CD4-positive, alpha-beta T cell treated with Interleukin-6 at 100 ng/mL for 8 hours (primary cell): Measurements from ENCODE around the gene IFI44.
A peak's percentile ranks its signal among the peaks of the same experiment; 100 is the strongest.

Experiments
- DNase-seq: peaks from one replicate; pipeline ENCODE4 v3.0.0-alpha.2; 2020; ENCODE audit warnings: mixed read lengths, low spot score

Gene IFI44

DNA sequence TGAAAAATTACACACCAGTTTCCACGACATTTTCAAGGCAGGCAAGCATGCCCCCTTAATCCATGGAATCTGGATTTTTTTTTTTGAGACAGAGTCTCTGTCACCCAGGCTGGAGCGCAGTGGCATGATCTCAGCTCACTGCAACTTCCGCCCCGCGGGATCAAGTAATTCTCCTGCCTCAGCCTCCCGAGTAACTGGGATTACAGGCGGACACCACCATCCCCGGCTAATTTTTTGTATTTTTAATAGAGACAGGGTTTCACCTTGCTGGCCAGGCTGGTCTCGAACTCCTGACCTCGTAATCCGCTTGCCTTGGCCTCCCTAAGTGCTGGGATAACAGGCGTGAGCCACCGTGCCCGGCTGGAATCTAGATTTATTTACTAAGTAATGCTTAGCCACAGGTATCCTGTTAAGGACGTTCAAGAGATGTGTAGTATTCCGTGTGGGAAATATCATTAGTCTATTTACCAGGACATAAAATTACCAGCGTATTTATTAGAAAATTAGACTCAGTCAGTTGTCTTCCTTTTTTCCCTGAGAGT lies 2.5 kb downstream of the IFI44 start:
- DNase-seq, result no peak

GRCh38 chr1:78658901-78659300 lies 9.3 kb downstream of the IFI44 start:
- DNase-seq, result no peak

DNA sequence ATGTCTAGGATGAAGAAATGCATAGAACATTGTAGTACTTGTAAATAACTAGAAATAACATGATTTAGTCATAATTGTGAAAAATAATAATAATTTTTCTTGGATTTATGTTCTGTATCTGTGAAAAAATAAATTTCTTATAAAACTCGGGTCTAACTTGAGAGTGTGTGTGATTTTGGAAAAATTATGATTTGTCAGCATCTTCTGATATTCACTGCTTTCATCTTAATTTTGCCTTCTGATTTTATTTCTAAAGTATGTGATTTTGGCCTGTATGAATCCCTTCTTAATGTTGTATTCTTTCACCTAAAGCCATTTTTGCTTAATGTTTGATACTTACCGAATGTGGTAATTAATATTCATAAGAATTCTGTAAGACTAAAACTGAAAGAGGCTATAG lies 14.3 kb downstream of the IFI44 start:
- DNase-seq, result no peak

DNA sequence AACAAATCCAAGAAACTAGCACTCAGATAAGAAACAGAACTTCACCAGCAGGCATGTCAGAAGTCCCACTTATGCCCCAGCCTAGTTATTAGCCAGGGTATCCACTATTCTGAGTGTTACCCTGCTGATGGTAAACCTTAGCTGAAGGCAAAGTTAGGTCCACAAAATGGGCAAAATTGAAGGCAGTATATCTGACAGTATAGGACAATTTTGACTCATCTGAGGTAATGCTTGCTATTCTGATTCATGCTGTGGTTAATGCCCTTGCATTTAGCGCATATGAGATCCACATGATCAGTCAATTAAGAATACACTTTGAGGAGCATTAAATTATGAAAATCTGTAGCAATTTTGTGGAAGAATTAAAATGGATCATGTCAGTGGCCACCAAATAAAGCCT lies 15.1 kb downstream of the IFI44 start:
- DNase-seq, result no peak

DNA sequence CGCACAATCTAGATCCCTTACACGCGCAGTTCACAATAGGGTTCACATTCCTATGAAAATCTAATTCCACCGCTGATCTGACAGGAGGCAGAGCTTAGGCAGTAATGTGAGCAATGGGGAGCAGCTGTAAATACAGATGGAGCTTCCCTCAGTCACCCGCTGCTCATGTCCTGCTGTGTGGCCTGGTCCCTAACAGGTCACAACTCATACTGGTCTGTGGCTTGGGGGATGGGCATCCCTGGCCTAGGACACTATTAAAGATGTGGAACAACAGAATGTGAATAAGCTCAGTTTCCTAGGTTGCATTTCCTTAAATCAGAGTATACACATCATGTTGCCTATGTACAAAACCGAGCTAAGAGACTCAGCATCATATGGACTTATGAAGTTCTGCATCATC lies 16.2 kb downstream of the IFI44 start:
- DNase-seq, result no peak

DNA sequence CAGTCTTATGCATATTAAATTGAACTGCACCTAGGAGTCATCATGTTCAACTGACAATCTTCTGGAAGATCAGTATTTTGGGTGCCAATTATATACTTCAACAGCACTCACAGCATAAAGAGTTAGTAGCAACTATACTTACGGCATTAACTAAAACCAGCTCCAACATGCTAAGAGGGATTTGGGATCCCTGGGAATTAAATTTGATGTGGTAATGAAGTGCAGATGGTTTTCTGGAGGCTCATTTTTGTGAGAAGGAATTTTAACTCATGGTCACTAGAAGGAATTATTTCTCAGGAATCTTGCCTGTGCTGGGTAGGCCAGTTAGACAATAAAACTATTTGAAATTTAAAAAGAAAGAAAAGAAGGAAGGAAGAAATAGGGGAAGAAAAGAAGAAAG lies 18.3 kb downstream of the IFI44 start:
- no peak for DNase-seq

GRCh38 chr1:78668427-78668826 lies 18.8 kb downstream of the IFI44 start:
- no peak for DNase-seq

- no peak for DNase-seq
Observed at GRCh38 chr1:78672428-78672827, 22.8 kb downstream of the IFI44 start.

DNA sequence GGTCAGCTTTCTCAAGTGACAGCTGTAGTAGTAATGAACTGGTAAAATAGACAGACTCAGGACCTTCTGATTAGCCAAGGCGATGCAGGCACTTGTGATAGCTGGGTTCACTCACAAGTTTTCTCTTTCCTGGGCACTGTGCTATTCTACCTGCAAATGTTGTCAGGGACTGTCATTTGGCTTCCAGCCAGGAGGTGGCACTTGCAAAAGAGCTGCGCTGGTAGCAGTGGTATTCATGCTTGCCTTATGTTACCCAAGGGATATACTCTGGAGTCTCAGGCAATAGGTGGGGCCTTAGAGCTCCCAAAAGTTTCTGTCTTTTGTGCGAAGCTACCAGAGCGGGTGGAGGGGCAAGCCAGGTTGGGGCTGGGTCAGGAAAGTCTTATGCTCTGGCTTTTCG lies 23.5 kb downstream of the IFI44 start:
- no peak for DNase-seq

- peak; percentile 68 for DNase-seq
Observed at GRCh38 chr1:78676347-78676982, 26.8 kb downstream of the IFI44 start.

DNA sequence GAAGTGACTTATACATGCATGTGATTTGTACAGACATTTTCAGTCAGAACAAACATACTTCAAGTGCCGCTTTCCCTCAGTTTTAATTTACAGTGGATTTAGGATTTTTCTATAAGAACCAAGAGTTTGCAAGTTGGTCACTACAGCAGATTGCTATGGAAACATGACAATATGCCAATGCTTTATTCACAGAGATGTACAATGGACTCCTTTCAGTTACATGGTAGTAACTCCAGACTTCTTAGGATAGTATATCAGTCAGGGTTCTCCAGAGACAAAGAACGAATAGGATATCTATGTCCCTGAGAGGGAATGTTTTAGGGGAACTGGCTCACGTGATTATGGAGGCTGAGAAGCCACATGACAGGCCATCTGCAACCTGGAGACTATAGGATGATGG lies 27.4 kb downstream of the IFI44 start:
- no peak for DNase-seq

DNA sequence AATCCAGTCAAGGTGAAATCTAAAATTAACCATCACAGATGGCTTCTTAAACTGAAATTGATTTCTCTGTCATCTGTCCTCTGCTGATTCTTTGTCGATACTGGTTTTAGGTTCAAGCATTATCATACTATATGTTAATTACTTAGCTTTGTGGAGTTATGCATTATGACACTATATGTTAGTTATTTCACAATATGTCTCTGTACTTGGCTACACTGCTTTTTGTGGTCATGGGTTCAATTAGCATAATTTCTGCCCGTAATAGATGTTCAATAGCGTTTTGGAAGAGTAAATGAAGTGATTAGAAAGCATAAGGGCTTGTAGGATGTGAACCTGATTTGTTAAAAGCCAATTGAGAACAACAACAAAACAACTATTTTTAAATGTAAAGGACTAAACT lies 28.2 kb downstream of the IFI44 start:
- DNase-seq, result no peak

- DNase-seq, result no peak
Observed at GRCh38 chr1:78678324-78678723, 28.7 kb downstream of the IFI44 start.

DNA sequence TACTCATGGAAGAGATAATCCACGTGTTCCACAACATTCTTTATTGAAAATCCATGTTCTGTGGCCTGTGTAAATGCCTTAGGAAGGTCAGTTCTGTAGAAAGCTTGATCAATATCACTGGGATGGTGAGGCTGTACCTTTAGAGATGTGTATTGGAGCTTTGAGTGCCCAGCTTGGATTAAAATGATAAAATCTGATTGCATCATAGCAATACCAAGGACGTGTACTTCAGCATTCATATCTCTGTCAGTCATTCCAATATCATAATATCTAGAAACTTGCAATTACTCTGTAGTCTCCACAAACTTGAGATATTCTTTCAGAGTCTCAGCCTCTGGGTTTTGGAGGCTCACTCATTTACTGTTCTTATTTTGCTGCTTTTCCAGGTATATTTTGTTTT lies 31.6 kb downstream of the IFI44 start:
- no peak for DNase-seq

- DNase-seq, result no peak
Observed at GRCh38 chr1:78682496-78682895, 32.9 kb downstream of the IFI44 start.

DNA sequence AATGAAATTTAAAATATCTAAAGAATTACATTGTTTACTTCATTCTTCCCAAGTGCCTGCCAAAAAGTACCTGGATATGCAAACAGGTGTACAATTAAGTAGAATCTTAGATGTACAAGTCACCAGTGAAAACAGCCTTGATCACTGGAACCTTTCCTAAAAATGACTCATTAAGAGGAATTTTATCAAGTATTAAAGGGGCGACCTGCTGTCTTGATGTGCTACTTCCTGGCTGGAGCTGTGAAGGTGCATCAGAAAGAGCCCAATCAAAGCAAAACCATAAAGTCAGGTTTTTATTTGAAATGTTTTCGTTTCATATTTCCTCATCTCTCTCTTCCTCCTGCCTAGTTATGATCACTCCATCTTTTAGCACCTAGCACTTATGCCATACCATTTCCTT lies 33.4 kb downstream of the IFI44 start:
- DNase-seq, result no peak

DNA sequence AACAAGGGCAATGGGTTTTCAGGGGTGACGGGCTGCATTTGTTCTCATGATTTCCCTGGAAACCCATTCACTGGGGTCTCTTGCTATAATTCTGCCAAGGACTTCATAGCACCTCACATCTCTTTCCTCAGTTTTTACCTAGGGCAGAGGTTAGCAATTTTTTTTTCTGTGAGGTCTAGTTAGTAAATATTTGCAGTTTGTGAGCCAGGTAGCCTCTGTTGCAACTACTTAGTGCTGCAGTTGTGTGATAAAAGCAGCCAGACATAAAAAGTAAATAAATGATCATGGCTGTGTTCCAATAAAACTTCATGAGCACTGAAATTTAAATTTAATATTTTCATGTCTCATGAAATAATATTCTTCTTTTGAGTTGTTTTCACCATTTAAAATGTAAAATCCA lies 37.7 kb downstream of the IFI44 start:
- DNase-seq, result no peak

- DNase-seq, result no peak
Observed at GRCh38 chr1:78687914-78688313, 38.3 kb downstream of the IFI44 start.

DNA sequence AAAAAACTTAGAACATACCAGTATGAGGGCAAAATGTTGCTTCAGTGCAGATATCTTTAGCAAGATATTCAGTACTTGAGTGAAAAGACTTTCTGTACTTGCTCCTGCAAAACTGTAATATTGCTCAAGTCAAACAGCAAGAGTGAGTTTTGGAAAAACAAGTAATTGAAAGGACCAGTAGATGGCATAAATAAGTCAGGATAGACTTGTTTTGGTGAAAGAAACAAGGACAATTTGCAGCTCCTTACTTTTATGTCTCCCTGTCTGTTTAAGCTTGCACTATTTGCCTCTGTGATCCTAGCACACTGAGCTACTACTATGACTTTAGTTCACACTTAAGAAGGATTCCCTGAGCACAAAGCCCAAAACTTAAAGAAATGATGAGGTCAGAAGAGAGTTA lies 39.1 kb downstream of the IFI44 start:
- DNase-seq, result no peak

DNA sequence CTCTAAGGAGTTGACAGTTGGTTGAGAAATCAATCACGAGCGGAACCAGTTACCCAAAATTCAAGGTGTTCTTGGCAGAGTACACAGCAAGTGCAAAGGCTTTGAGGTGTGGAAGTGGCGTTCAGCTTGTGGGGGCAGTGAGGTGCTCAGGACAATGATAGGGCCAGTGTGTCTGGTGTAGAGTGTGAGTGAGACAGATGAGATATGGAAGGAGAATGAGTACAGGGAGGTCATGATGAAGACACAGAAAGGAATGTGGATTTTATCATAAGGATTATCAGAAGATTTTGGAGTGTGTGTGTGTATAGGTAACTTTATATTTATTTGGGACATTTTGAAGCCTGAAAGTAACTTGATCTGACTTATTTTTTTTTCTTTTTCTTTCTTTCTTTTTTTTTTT lies 40.9 kb downstream of the IFI44 start:
- no peak for DNase-seq

GRCh38 chr1:78691995-78692747 lies 42.5 kb downstream of the IFI44 start:
- no peak for DNase-seq

DNA sequence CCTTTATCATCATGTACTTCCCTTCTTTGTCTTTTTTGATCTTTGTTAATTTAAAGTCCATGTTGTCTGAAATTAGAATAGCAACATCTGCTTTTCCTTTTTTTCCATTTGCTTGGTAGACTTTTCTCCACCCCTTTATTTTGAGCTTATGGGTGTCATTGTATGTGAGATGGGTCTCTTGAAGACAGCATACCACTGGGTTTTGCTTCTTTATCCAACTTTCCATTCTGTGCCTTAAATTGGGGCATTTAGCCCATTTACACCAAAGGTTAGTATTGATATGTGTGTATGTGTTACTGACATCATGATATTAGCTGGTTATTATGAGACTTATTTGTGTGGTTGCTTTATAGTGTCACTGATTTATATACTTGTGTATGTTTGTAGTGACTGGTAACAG lies 50.2 kb downstream of the IFI44 start:
- DNase-seq, result no peak

DNA sequence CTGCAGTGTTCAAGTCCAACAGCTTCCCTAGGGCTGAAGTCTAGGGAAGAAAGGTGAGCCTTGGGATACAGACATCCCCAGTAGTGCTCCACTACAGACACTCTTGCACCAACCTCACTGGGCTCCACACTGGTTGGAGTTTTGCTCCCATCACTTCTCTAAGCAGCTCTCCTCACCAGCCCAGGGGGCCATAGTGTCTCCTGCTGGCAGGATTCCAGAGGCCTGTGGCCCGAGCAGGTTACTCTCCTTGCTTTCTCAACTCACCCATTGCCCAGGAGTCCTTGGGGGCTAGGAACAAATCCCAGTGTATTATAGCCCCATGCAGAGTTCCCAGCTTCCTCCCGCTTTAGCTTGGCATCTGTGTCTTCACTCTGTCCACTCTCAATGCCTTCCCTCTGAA lies 52.8 kb downstream of the IFI44 start:
- DNase-seq, result no peak

- DNase-seq, result no peak
Observed at GRCh38 chr1:78703806-78704205, 54.2 kb downstream of the IFI44 start.
